K562 (cell line): ENCODE measurements around the gene KRT1. TPM values are rescaled to one million over a fixed set of nuclear protein-coding genes. Genes with fewer than 3 reads are reported as not detected.

Experiments
- ATAC-seq: fragments of 200-7000 bp; cut with Tn5 transposase; 3 replicates; pipeline ENCODE4 v1.9.1; 2020; ENCODE audit warnings: moderate library complexity
- BruUV-seq: library from RNA; stranded (reverse); fragments of 400-500 nt; replicated peaks from 2 replicates; lab custom pipeline; 2021; lab: Mats Ljungman, UMichigan
- CTCF ChIA-PET: fragments of 300-600 bp; formaldehyde crosslinking; extraction: SDS; loops from one replicate; lab custom pipeline; 2021; ENCODE audit warnings: low intra/inter-chr PET ratio; lab: Yijun Ruan, JAX
- POLR2A ChIA-PET: fragments of 300-600, 350-650 bp; sonication (Branson Sonifier 250); formaldehyde crosslinking; extraction: SDS; loops from one replicate; lab custom pipeline; 2021; ENCODE audit warnings: antibody characterized with exemption, inconsistent platforms; lab: Yijun Ruan, JAX
- DNase-seq, 4 experiments: peaks; one replicate each; pipeline versions ENCODE4 v3.0.0 to v3.0.0-alpha.2; 2011 to 2018; ENCODE audit warnings: low spot score in 3 of 4, mixed read lengths in 3 of 4; ENCODE audit errors: extremely low read depth in 1 of 4
- FAIRE-seq: peaks from 2 replicates; lab custom pipeline; 2011; peaks lifted over from hg19 to GRCh38; lab: Jason Lieb, UNC
- H2AFZ ChIP-seq: 2 replicates; pipeline ENCODE4 v1.6.0; 2011; ENCODE audit warnings: low read depth, low read length, control low read depth, inconsistent platforms
- H3K27ac ChIP-seq: fragments of 200-600 bp; 3 replicates; pipeline ENCODE4 v1.8.0; 2011; ENCODE audit warnings: low read depth, mild to moderate bottlenecking, control low read depth, inconsistent platforms, low read length, moderate library complexity, mixed read lengths; ENCODE audit errors: extremely low read depth
- H3K27me3 ChIP-seq, 2 experiments: fragments of 300-600 bp in 1 of 2; 2 replicates in 1 of 2; 3 replicates in 1 of 2; pipeline versions ENCODE4 v1.6.0 to v1.8.0; 2011; ENCODE audit warnings: inconsistent platforms in 2 of 2, low read length in 2 of 2, mild to moderate bottlenecking in 1 of 2, mixed read lengths in 1 of 2, moderate library complexity in 1 of 2; ENCODE audit not compliant: control insufficient read depth in 2 of 2, insufficient read depth in 2 of 2
- H3K36me3 ChIP-seq: fragments of 300-600 bp; 3 replicates; pipeline ENCODE4 v1.8.0; 2011; ENCODE audit warnings: mild to moderate bottlenecking, low read length, inconsistent platforms; ENCODE audit not compliant: control insufficient read depth, insufficient read depth
- H3K4me1 ChIP-seq, 2 experiments: fragments of 200-600 bp in 1 of 2; replicated peaks in 1 of 2; 2 replicates in 1 of 2; 3 replicates in 1 of 2; pipeline versions ENCODE4 v1.5.1 to v1.8.0; 2011; ENCODE audit warnings: inconsistent platforms in 2 of 2, low read length in 2 of 2, mild to moderate bottlenecking in 1 of 2, mixed read lengths in 1 of 2, moderate library complexity in 1 of 2; ENCODE audit not compliant: control insufficient read depth in 2 of 2, insufficient read depth in 2 of 2
- H3K4me2 ChIP-seq: 2 replicates; pipeline ENCODE4 v1.6.1; 2011; ENCODE audit warnings: low read length, control low read depth, inconsistent platforms, mixed read lengths; ENCODE audit not compliant: insufficient read depth
- H3K4me3 ChIP-seq: fragments of 200-600 bp; sonication (generic), shearing (Covaris generic); 2 replicates; pipeline ENCODE4 v1.5.1; 2016; ENCODE audit warnings: control low read depth, inconsistent platforms
- H3K79me2 ChIP-seq: fragments of 200-600 bp; 3 replicates; pipeline ENCODE4 v1.8.0; 2011; ENCODE audit warnings: low read length, inconsistent platforms; ENCODE audit not compliant: control insufficient read depth, insufficient read depth
- H3K9ac ChIP-seq, 2 experiments: 2 replicates each; pipeline versions ENCODE4 v1.6.0 to v1.6.1; 2011; ENCODE audit warnings: low read depth in 2 of 2, low read length in 2 of 2, control low read depth in 1 of 2, inconsistent platforms in 1 of 2, mild to moderate bottlenecking in 1 of 2, mixed read lengths in 1 of 2; ENCODE audit not compliant: insufficient read depth in 1 of 2
- H3K9me1 ChIP-seq: one replicate; pipeline ENCODE4 v1.6.0; 2011; ENCODE audit warnings: inconsistent platforms, mild to moderate bottlenecking, low read length, moderate library complexity; ENCODE audit not compliant: control insufficient read depth, insufficient read depth
- H3K9me3 ChIP-seq: replicated peaks from 2 replicates; pipeline ENCODE4 v1.5.1; 2011; ENCODE audit warnings: low read depth, low read length, inconsistent platforms; ENCODE audit not compliant: control insufficient read depth, insufficient read depth
- H4K20me1 ChIP-seq: replicated peaks from 2 replicates; pipeline ENCODE4 v1.6.1; 2011; ENCODE audit warnings: low read length, inconsistent platforms, mixed read lengths; ENCODE audit not compliant: control insufficient read depth, insufficient read depth
- ATF7 ChIP-seq: fragments of 450-650 bp; IDR thresholded peaks from 2 replicates; pipeline ENCODE4 v1.7.1; 2014; ENCODE audit warnings: mild to moderate bottlenecking, moderate library complexity
- CHD2 ChIP-seq: IDR thresholded peaks from 2 replicates; pipeline ENCODE4 v1.6.1; 2011; ENCODE audit warnings: low read depth, low read length
- FOXJ3 ChIP-seq: sonication (generic); formaldehyde crosslinking; IDR thresholded peaks from 2 replicates; pipeline ENCODE4 v1.4.0; 2020; ENCODE audit warnings: mild to moderate bottlenecking, missing genetic modification reagents
- HDAC1 ChIP-seq, 2 experiments: fragments of 450-650 bp; IDR thresholded peaks; 2 replicates each; pipeline ENCODE4 v1.6.1; 2016 to 2017; ENCODE audit warnings: inconsistent platforms in 1 of 2, mild to moderate bottlenecking in 1 of 2, moderate library complexity in 1 of 2
- NCOA2 ChIP-seq, 2 experiments: fragments of 450-650 bp; IDR thresholded peaks; 2 replicates each; pipeline ENCODE4 v1.6.1; 2018; ENCODE audit warnings: mild to moderate bottlenecking in 2 of 2, moderate library complexity in 1 of 2; ENCODE audit not compliant: partially characterized antibody in 2 of 2
- NFE2 ChIP-seq: IDR thresholded peaks from 2 replicates; pipeline ENCODE4 v1.6.1; 2014; ENCODE audit warnings: antibody characterized with exemption, low read depth
- NR2C2 ChIP-seq, 2 experiments: fragments of 200-800 bp in 1 of 2; sonication (Bioruptor generic) in 1 of 2; sonication (generic) in 1 of 2; formaldehyde crosslinking in 1 of 2; IDR thresholded peaks; 2 replicates each; pipeline versions ENCODE4 v1.6.1 to v1.8.0; 2016 to 2022; ENCODE audit warnings: mild to moderate bottlenecking in 1 of 2, missing compliant biosample characterization in 1 of 2, missing genetic modification characterization in 1 of 2, missing genetic modification reagents in 1 of 2
- PCBP1 ChIP-seq: fragments of 200-400 bp; formaldehyde crosslinking; IDR thresholded peaks from 2 replicates; pipeline ENCODE4 v1.6.1; 2018; ENCODE audit warnings: mild to moderate bottlenecking, low read depth, low read length; ENCODE audit not compliant: poor library complexity, severe bottlenecking
- PCBP2 ChIP-seq: fragments of 200-400 bp; formaldehyde crosslinking; IDR thresholded peaks from 2 replicates; pipeline ENCODE4 v1.6.1; 2018; ENCODE audit warnings: low read length, low read depth, mild to moderate bottlenecking, moderate library complexity; ENCODE audit not compliant: poor library complexity, severe bottlenecking
- RBM15 ChIP-seq: fragments of 200-400 bp; formaldehyde crosslinking; IDR thresholded peaks from 2 replicates; pipeline ENCODE4 v1.6.1; 2018; ENCODE audit warnings: mild to moderate bottlenecking, low read length, moderate library complexity; ENCODE audit not compliant: insufficient read depth
- STAT6 ChIP-seq: sonication (generic); formaldehyde crosslinking; IDR thresholded peaks from 2 replicates; pipeline ENCODE4 v1.8.1; 2023; ENCODE audit warnings: mild to moderate bottlenecking, missing genetic modification reagents
- TCF15 ChIP-seq: fragments of 250-450 bp; sonication (Bioruptor Pico); IDR thresholded peaks from 2 replicates; pipeline ENCODE4 v1.8.0; 2022; ENCODE audit warnings: moderate library complexity, mild to moderate bottlenecking, inconsistent platforms
- TRIM25 ChIP-seq: fragments of 450-650 bp; IDR thresholded peaks from 2 replicates; pipeline ENCODE4 v1.7.0; 2016; ENCODE audit warnings: borderline replicate concordance
- U2AF1 ChIP-seq: fragments of 200-400 bp; formaldehyde crosslinking; optimal IDR thresholded peaks from 2 replicates; pipeline ENCODE3; 2017; ENCODE audit warnings: mild to moderate bottlenecking, low read depth, low read length, moderate library complexity
- YY1 ChIP-seq, 3 experiments: IDR thresholded peaks; 2 replicates each; pipeline ENCODE4 v1.6.1; 2011; ENCODE audit warnings: low read length in 2 of 3, mild to moderate bottlenecking in 2 of 3, moderate library complexity in 2 of 3, borderline replicate concordance in 1 of 3, control low read depth in 1 of 3, low read depth in 1 of 3; ENCODE audit not compliant: insufficient read depth in 3 of 3, insufficient replicate concordance in 2 of 3, control insufficient read depth in 1 of 3, insufficient read length in 1 of 3; ENCODE audit errors: extremely low read depth in 1 of 3
- ZFPM2 ChIP-seq: fragments of 250-450 bp; sonication (Bioruptor Pico); IDR thresholded peaks from 2 replicates; pipeline ENCODE4 v1.5.1; 2022; ENCODE audit warnings: mild to moderate bottlenecking
- ZNF184 ChIP-seq: sonication (generic); formaldehyde crosslinking; IDR thresholded peaks from 2 replicates; pipeline ENCODE4 v1.5.0; 2020; ENCODE audit warnings: missing genetic modification reagents
- in situ Hi-C: fragments of 300-500 bp; cut with MboI; formaldehyde crosslinking; loops from 4 replicates; pipeline ENCODE4 v1.15.0; 2018; ENCODE audit warnings: inconsistent platforms, mixed read lengths
- intact Hi-C: fragments of 100-400 bp; cut with micrococcal nuclease; formaldehyde crosslinking; loops from 2 replicates; pipeline ENCODE4 v1.14.2; 2022
- polyA plus RNA-seq, 8 experiments: library from polyadenylated mRNA; depleted of rRNA in 4 of 8; stranded (reverse) in 5 of 8; unstranded in 3 of 8; fragments of >200 nt; fragmentation: Nextera tagmentation in 2 of 8; fragmentation: Illumina TruSeq in 1 of 8; extraction: Ambion mirVana in 2 of 8; extraction: Trizol in 1 of 8; gene quantifications; 2 replicates each; pipeline versions ENCODE4 v1.2.1 to v1.2.3, GENCODE V29; 2011 to 2014; ENCODE audit warnings: inconsistent platforms in 1 of 8, missing spikeins in 1 of 8
- total RNA-seq, 7 experiments: library from RNA; depleted of rRNA in 6 of 7; stranded (reverse); fragments of >200 nt in 6 of 7; fragmentation: Illumina TruSeq in 2 of 7; extraction: Trizol in 2 of 7; gene quantifications; 2 replicates each; pipeline versions ENCODE4 v1.2.1 to v1.2.3, GENCODE V29; 2011 to 2021; ENCODE audit warnings: low replicate concordance in 1 of 7

The KRT1 gene
- total and polyA plus RNA-seq, 9 of the 15 experiments (the other 6 are each of a cell fraction or from before 2014, with no cell fraction given), result 0.18 TPM; not detected in 8

- in situ Hi-C loops (no loop called here), intact Hi-C loops (no loop called here)
- no peaks in the 10 kb centered on the region for H3K9me1 ChIP-seq
- no peak for DNase-seq
- ATAC-seq, result no peak
- CTCF ChIA-PET, result no interaction called here
- H3K9me3 ChIP-seq, result no peaks in the 10 kb centered on the region
- no peak for FAIRE-seq
- BruUV-seq, result no TSS peak
- POLR2A ChIA-PET, result no interaction called here
- H2AFZ ChIP-seq, result no peak overlapping the region
- no peak overlapping the region for H3K4me2 ChIP-seq
- H3K4me1 ChIP-seq, result no peaks in the 10 kb centered on the region; a peak in 1 of 5 replicates
- H4K20me1 ChIP-seq, result no peaks in the 10 kb centered on the region
- H3K27me3 ChIP-seq, result no peaks in the 10 kb centered on the region; a peak in 1 of 5 replicates
- no peak overlapping the region for H3K4me3 ChIP-seq
- TF ChIP-seq YY1 (IDR thresholded peaks at IDR 0.05; ENCODE audit: borderline replicate concordance in 1 of 3, control insufficient read depth in 1 of 3, extremely low read depth in 1 of 3, insufficient read depth in 3 of 3, insufficient read length in 1 of 3, insufficient replicate concordance in 2 of 3, low read depth in 1 of 3, low read length in 2 of 3), result no peak
- no peak for TF ChIP-seq PCBP1
- TF ChIP-seq TRIM25, result no peak
- TF ChIP-seq NCOA2 (IDR thresholded peaks at IDR 0.05; ENCODE audit: partially characterized antibody in 2 of 2), result no peak
- TF ChIP-seq NR2C2 (CRISPR knock-in tag; IDR thresholded peaks at IDR 0.05), result no peak
- TF ChIP-seq NR2C2 (tag; IDR thresholded peaks at IDR 0.05), result no peak
- TF ChIP-seq STAT6, result no peak
- TF ChIP-seq RBM15, result no peak
- TF ChIP-seq PCBP2, result no peak
- TF ChIP-seq TCF15 (CRISPR knock-in tag), result no peak
- no peak for TF ChIP-seq ZFPM2 (CRISPR knock-in tag)
- TF ChIP-seq CHD2, result no peak
- no peak for TF ChIP-seq NFE2
- no peak for TF ChIP-seq HDAC1 (IDR thresholded peaks at IDR 0.05)
- no peak for TF ChIP-seq ATF7
- no peak for TF ChIP-seq ZNF184 (CRISPR knock-in tag)
- no peak for TF ChIP-seq U2AF1
- TF ChIP-seq FOXJ3 (CRISPR knock-in tag), result no peak
- H3K9ac ChIP-seq, result no peak overlapping the region
- H3K79me2 ChIP-seq, result no peaks in the 10 kb centered on the region
- no peaks in the 10 kb centered on the region for H3K36me3 ChIP-seq
- H3K27ac ChIP-seq, result no peak overlapping the region
These were observed 10.8 kb downstream of the KRT1 start for GRCh38 chr12:52669426-52669825.
